Measurements from ENCODE around the gene VGLL4.

GRCh38 chr3:11613851-11614487 is 29.7 kb downstream of the VGLL4 start:
- TF ChIP-seq POLR2AphosphoS5 (IDR thresholded peaks at IDR 0.05) (no peak), CTCF (IDR thresholded peaks at IDR 0.05) (no peak)
